Gastrocnemius medialis (tissue), 4 donors: ENCODE measurements around the gene RHOF. TPM values are rescaled to one million over a fixed set of nuclear protein-coding genes. Genes with fewer than 3 reads are reported as not detected.

ENCODE experiments used
- ATAC-seq, 2 donors: fragments of 150-250 bp; one replicate each; pipeline ENCODE4 v1.9.1; 2016
- DNase-seq, 2 donors: peaks; one replicate each; pipeline ENCODE4 v3.0.0-alpha.2; 2019
- H3K27ac ChIP-seq, 4 donors: fragments of 200-600 bp; sonication (generic); 1 replicate in 1 of 4; 2 replicates in 3 of 4; pipeline ENCODE4 v1.5.1; 2016 to 2018; ENCODE audit warnings: mild to moderate bottlenecking in 2 of 4, moderate library complexity in 1 of 4
- H3K27me3 ChIP-seq, 3 donors: fragments of 200-600 bp; sonication (generic) in 2 of 3; 1 replicate in 1 of 3; 2 replicates in 2 of 3; pipeline versions ENCODE4 v1.5.1 to v1.6.0; 2016 to 2019; ENCODE audit warnings: mild to moderate bottlenecking in 1 of 3, moderate library complexity in 1 of 3
- H3K36me3 ChIP-seq, 2 donors: fragments of 200-600 bp; sonication (generic) in 1 of 2; one replicate each; pipeline ENCODE4 v1.5.1; 2017 to 2018
- H3K4me1 ChIP-seq, 2 donors: fragments of 200-600 bp; sonication (generic) in 1 of 2; one replicate each; pipeline ENCODE4 v1.5.1; 2016 to 2017; ENCODE audit warnings: mild to moderate bottlenecking in 2 of 2
- H3K4me3 ChIP-seq, 4 donors: fragments of 200-600 bp; sonication (generic) in 3 of 4; 1 replicate in 1 of 4; 2 replicates in 3 of 4; pipeline ENCODE4 v1.5.1; 2016 to 2019; ENCODE audit warnings: mild to moderate bottlenecking in 2 of 4
- H3K9me3 ChIP-seq, 3 donors: fragments of 200-600 bp; sonication (generic) in 2 of 3; 1 replicate in 1 of 3; 2 replicates in 2 of 3; pipeline ENCODE4 v1.5.1; 2016 to 2019
- POLR2A ChIP-seq, 2 donors: fragments of 450-650 bp; IDR thresholded peaks; one replicate each; pipeline ENCODE4 v1.6.1; 2017; ENCODE audit warnings: antibody characterized with exemption in 2 of 2, mild to moderate bottlenecking in 2 of 2, moderate library complexity in 2 of 2
- in situ Hi-C, 4 donors: fragments of 200-750 bp; cut with MboI; loops; one replicate each; pipeline versions ENCODE4 v1.15.0 to v1.8.0; 2017; ENCODE audit warnings: low sequenced_read_pairs in 4 of 4
- intact Hi-C: fragments of 100-400 bp; cut with DNase I; formaldehyde crosslinking; loops from one replicate; pipeline ENCODE4 v1.15.1; 2023; ENCODE audit warnings: low total_unique reads
- total RNA-seq, 4 donors: library from RNA; depleted of rRNA; stranded (reverse); fragments of >200 nt; gene quantifications; one replicate each; pipeline versions ENCODE4 v1.1.0 to v1.2.3, GENCODE V29; 2016
- TF ChIP-seq, protein P1 (sequence below), 5 experiments: fragments of 450-650 bp in 3 of 5; fragments of 200-600 bp in 2 of 5; sonication (generic) in 2 of 5; IDR thresholded peaks in 4 of 5; conservative IDR thresholded peaks in 1 of 5; 1 replicate in 4 of 5; 2 replicates in 1 of 5; pipeline ENCODE4 v1.5.1; 2016 to 2019; ENCODE audit warnings: antibody characterized with exemption in 5 of 5, mild to moderate bottlenecking in 3 of 5, moderate library complexity in 3 of 5

Gene RHOF
- total RNA-seq, 4 donors from 2014 or later = 2.9 to 6.8 (median 4.1) TPM

DNA sequence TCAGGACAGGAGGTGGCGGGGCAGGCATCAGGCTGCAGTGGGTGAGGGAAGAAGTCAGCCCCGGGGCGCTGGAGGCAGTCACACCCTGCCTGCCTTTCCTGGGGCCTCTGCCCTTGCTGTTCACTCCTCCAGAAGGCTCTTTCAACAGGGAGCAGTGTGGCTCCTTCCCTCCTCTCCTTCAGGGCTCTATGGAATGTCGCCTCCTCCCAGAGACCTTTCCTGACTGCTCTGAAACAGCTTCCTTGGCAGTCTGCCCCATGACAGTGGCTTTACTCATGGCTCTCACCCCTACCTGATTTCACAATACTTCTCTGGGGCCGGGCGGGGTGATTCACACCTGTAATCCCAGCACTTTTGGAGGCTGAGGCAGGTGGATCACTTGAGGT lies 7.1 kb downstream of the RHOF start:
- H3K36me3 ChIP-seq = no peaks in the 10 kb centered on the region
- no peaks in the 10 kb centered on the region for H3K9me3 ChIP-seq
- peak overlapping the region in 2 of 4 donors; percentile 21 to 48 for H3K27ac ChIP-seq
- peaks cover 10 to 14% of the 10 kb centered on the region in 2 donors for H3K4me1 ChIP-seq
- ATAC-seq (peak; percentile 63 to 70), DNase-seq (peak; percentile 58 to 81)
- in situ Hi-C loops = no loop called here
- intact Hi-C loops = no loop called here
- H3K4me3 ChIP-seq = no peak overlapping the region
- TF ChIP-seq, protein P1, sequence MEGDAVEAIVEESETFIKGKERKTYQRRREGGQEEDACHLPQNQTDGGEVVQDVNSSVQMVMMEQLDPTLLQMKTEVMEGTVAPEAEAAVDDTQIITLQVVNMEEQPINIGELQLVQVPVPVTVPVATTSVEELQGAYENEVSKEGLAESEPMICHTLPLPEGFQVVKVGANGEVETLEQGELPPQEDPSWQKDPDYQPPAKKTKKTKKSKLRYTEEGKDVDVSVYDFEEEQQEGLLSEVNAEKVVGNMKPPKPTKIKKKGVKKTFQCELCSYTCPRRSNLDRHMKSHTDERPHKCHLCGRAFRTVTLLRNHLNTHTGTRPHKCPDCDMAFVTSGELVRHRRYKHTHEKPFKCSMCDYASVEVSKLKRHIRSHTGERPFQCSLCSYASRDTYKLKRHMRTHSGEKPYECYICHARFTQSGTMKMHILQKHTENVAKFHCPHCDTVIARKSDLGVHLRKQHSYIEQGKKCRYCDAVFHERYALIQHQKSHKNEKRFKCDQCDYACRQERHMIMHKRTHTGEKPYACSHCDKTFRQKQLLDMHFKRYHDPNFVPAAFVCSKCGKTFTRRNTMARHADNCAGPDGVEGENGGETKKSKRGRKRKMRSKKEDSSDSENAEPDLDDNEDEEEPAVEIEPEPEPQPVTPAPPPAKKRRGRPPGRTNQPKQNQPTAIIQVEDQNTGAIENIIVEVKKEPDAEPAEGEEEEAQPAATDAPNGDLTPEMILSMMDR (IDR thresholded peaks at IDR 0.05 in 4 of 5, conservative IDR thresholded peaks at IDR 0.05 in 1 of 5) = no peak
- TF ChIP-seq POLR2A (IDR thresholded peaks at IDR 0.05) = no peak
- H3K27me3 ChIP-seq = no peaks in the 10 kb centered on the region

DNA sequence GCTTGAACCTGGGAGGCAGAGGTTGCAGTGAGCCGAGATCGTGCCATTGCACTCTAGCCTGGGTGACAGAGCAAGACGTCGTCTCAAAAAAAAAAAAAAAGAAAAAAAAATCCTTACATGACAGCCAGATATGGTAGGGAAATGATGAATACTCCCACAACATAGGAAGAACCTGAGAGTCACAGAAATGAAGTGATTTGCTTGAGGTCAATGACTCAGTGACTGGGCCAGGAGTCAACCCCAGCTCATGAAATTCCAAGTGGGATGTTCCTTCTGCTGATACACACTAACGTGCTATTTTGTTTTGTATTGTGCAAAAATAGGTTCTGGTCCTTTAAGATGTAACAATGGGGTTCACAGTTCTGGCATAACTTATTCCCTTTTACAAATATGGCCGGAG lies 9.0 kb downstream of the RHOF start:
- Histone ChIP-seq H3K4me1 (peaks cover 10 to 17% of the 10 kb centered on the region in 2 donors), H3K36me3 (no peaks in the 10 kb centered on the region), H3K27ac (peak overlapping the region in 1 of 4 donors; percentile 13), H3K27me3 (no peaks in the 10 kb centered on the region), H3K9me3 (no peaks in the 10 kb centered on the region), H3K4me3 (no peak overlapping the region)
- ATAC-seq = peak in 1 of 2 donors; percentile 65
- intact Hi-C loops = no loop called here
- in situ Hi-C loops = no loop called here
- DNase-seq = no peak
- TF ChIP-seq POLR2A (IDR thresholded peaks at IDR 0.05) = no peak
- TF ChIP-seq, protein P1 (IDR thresholded peaks at IDR 0.05 in 4 of 5, conservative IDR thresholded peaks at IDR 0.05 in 1 of 5) = no peak

- ATAC-seq = no peak
- TF ChIP-seq, protein P1 (IDR thresholded peaks at IDR 0.05 in 4 of 5, conservative IDR thresholded peaks at IDR 0.05 in 1 of 5) = no peak
- no peak for TF ChIP-seq POLR2A (IDR thresholded peaks at IDR 0.05)
- Histone ChIP-seq H3K4me1 (peaks cover 5 to 13% of the 10 kb centered on the region in 2 donors), H3K27me3 (no peaks in the 10 kb centered on the region), H3K36me3 (no peaks in the 10 kb centered on the region), H3K27ac (no peak overlapping the region), H3K4me3 (no peak overlapping the region), H3K9me3 (no peaks in the 10 kb centered on the region)
- in situ Hi-C loops (no loop called here), intact Hi-C loops (no loop called here)
- DNase-seq = no peak
These were observed 9.7 kb downstream of the RHOF start for GRCh38 chr12:121783766-121784165.

DNA sequence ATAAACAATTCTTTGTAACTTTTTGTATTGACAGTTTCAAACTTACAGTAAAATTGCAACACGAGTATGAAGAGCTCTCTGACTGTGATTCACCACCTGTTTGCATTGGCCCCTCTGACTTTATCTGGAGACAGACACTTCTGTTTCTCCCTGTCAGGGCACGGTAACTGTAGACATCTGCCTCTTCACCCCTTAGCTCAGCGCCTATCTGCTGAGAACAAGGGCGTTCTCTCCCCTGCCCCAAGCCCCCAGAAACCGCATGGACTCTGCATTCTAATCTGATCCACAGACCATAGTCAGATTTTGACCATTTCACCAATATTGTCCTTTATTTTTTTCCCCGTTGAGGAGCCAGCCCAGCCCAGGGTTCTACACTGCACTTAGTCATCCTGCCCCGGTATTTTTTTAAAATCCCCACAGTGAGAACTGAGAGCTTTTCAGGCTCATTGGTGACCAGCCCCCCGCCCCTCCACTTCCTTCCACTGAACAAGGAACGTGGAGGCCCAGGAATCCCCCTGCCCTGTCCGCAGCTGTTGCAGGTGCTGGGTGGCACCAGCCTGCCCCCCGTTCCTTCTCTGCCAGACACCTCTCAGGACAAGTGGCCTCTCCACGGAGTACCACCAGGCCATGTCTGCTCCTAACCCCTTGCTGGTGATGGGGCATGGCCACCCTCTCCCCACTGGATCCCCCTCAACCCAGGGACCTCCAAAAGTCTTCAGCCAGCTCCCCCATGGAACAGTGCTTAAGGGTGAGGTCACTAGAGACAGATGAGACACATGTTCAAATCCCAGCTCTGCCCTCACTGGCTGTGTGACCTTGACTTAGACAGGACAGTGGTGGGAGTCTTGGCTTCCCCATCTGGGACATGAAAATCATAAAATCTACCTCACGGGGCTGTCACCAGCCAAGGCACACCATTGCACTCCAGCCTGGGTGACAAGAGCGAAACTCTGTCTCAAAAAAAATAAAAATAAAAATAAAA lies 11.2 kb downstream of the RHOF start:
- H3K4me3 ChIP-seq = no peak overlapping the region
- no peaks in the 10 kb centered on the region for H3K9me3 ChIP-seq
- no peaks in the 10 kb centered on the region for H3K36me3 ChIP-seq
- peak; percentile 24 to 76 for ATAC-seq
- in situ Hi-C loops = no loop called here
- peak overlapping the region; percentile 41 to 72 (median 58) for H3K27ac ChIP-seq
- TF ChIP-seq POLR2A (IDR thresholded peaks at IDR 0.05) = no peak
- TF ChIP-seq, protein P1 (IDR thresholded peaks at IDR 0.05 in 4 of 5, conservative IDR thresholded peaks at IDR 0.05 in 1 of 5) = no peak
- intact Hi-C loops = no loop called here
- DNase-seq = no peak
- H3K4me1 ChIP-seq = peaks cover 5 to 13% of the 10 kb centered on the region in 2 donors
- no peaks in the 10 kb centered on the region for H3K27me3 ChIP-seq
